ENCODE results near the gene KDM1A.

GRCh38 chr1:23114424-23115079 lies 95.3 kb downstream of the KDM1A start:
- TF ChIP-seq, protein P1, sequence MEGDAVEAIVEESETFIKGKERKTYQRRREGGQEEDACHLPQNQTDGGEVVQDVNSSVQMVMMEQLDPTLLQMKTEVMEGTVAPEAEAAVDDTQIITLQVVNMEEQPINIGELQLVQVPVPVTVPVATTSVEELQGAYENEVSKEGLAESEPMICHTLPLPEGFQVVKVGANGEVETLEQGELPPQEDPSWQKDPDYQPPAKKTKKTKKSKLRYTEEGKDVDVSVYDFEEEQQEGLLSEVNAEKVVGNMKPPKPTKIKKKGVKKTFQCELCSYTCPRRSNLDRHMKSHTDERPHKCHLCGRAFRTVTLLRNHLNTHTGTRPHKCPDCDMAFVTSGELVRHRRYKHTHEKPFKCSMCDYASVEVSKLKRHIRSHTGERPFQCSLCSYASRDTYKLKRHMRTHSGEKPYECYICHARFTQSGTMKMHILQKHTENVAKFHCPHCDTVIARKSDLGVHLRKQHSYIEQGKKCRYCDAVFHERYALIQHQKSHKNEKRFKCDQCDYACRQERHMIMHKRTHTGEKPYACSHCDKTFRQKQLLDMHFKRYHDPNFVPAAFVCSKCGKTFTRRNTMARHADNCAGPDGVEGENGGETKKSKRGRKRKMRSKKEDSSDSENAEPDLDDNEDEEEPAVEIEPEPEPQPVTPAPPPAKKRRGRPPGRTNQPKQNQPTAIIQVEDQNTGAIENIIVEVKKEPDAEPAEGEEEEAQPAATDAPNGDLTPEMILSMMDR (IDR thresholded peaks at IDR 0.05; ENCODE audit: low read depth, low read length, missing input control): no peak
- TF ChIP-seq MAX (IDR thresholded peaks at IDR 0.05): no peak
- no peak for TF ChIP-seq RAD21 (IDR thresholded peaks at IDR 0.05)
- no peak for TF ChIP-seq YY1 (IDR thresholded peaks at IDR 0.05)
- TF ChIP-seq JUND (IDR thresholded peaks at IDR 0.05): no peak
- TF ChIP-seq SP1 (IDR thresholded peaks at IDR 0.05): no peak
- TF ChIP-seq, protein P2, sequence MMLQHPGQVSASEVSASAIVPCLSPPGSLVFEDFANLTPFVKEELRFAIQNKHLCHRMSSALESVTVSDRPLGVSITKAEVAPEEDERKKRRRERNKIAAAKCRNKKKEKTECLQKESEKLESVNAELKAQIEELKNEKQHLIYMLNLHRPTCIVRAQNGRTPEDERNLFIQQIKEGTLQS (IDR thresholded peaks at IDR 0.05): no peak
- no peak for TF ChIP-seq REST (IDR thresholded peaks at IDR 0.05)
- no peak for TF ChIP-seq EGR1 (IDR thresholded peaks at IDR 0.05; ENCODE audit: low read depth in 2 of 2)
